ELR (cell line): ENCODE measurements around the gene DLL1.

ENCODE experiments used
- DNase-seq: peaks from one replicate; pipeline ENCODE4 v3.0.0-alpha.2; 2015; ENCODE audit warnings: low read depth

Gene DLL1

GRCh38 chr6:170250981-170251775 lies 39.7 kb downstream of the DLL1 start:
- DNase-seq: no peak

DNA sequence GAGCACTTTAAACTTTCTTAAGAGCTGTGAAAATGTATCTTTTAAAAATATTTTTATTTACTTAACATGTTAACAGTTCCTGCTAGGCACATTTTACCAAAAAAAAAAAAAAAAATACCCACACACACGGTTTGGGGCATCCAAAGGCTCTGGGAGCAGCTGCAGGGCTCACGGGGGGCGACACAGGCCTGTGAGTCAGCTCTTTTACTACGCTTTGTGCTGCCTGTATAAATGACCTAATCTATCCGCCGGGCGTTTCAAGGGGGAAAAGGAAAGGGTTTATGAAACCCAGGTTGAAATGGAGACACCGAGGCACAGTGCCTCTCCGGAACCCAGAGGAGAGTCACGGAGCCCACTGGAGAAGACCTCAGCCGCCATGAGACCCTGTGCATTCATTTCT lies 40.4 kb downstream of the DLL1 start:
- no peak for DNase-seq

GRCh38 chr6:170249817-170250216 lies 41.1 kb downstream of the DLL1 start:
- no peak for DNase-seq

- DNase-seq: no peak
Measured at GRCh38 chr6:170248861-170249600, 41.8 kb downstream of the DLL1 start.

DNA sequence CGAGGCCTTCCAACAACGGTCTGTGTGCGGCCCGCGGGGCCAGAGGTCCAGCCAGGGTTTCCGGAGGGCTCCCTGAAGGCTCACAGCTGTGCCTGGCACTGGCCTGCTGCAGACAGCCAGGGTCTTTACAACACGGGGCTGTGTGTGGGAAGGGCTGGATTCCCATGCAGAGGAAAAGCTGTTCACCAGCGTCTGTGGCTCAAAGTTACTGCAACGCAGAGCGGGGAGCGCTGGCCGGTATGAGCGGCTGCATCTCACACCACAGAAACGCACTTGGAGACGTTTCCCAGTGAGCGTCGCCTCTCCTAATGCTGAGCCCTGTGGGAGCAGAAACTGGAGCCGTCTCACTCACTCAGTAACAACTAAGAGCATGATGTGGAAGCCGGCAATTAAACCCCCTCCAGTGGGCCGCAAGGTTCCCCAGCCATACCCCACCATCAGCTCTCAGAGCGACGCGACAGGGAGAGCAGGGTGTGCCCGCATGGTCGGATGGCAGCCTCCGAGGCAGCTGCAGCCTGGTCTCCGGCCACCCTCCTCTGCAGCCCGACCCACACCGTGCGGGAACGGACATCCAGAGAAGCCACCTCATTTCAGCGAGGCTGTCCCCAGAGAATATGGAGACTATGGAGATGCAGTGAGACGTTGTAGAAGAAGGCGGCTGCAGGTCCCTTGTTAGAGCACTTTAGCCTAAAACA lies 42.6 kb downstream of the DLL1 start:
- no peak for DNase-seq

- no peak for DNase-seq
Measured at GRCh38 chr6:170247178-170247701, 43.6 kb downstream of the DLL1 start.

- no peak for DNase-seq
Measured at GRCh38 chr6:170245475-170245992, 45.3 kb downstream of the DLL1 start.

DNA sequence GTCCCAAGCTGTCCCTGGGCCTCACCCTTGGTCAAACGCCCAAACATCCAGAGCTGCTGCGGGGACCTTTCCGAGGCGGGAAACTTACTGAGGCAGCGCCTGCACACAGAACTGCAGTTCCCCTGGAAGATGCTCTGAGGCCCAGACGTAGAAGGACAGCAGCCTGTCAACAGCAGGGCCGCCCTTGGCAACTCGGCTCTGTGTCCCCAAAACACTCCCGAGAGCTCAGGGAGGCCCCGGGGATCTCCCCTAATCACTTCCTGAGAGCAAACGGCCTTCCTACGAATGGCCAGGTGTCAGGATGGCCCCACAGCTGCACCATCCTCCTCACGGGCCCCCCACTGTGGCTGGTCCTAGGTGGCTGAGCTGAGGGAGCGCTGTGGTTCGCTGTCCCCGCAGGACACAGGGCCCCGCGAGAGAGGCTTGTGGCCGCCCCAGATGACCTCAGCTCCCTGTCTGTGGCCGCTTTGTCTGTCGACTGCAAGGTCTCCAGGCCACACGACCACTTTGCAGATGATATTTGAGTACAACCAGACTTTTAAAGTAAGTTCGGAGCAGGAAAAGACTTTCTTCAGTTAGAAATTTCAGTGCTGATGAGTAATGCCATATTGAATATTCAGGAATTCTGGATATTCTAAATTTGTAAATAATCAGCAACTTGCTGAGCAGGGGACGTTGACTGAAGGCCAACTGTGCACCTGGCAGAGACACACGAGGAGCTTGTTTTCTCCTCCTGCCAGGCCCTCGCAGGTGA lies 46.0 kb downstream of the DLL1 start:
- DNase-seq: no peak

- DNase-seq: no peak
Measured at GRCh38 chr6:170243791-170244291, 47.0 kb downstream of the DLL1 start.

DNA sequence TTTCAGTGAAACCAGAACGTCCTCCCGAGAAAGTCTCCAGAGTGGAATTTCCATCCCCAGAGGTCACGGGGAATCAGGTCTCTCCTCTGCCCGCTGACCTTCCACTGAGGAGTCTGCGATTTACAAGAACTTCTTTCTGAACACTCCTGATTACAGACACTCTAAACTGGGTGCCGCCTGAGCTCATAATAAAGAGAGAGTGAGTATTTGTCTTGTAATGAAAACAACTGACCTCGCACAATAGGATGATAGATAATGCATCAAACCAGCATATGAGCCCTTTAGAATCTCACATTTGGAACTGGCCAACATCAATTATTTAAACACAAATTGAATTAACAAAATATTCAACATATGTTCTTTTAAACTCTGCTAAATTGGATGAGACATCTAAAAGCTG lies 47.5 kb downstream of the DLL1 start:
- DNase-seq: no peak

GRCh38 chr6:170238741-170239565 lies 51.9 kb downstream of the DLL1 start:
- DNase-seq: no peak

- no peak for DNase-seq
Measured at GRCh38 chr6:170237999-170238740, 52.7 kb downstream of the DLL1 start.

- no peak for DNase-seq
Measured at GRCh38 chr6:170236131-170236836, 54.6 kb downstream of the DLL1 start.

DNA sequence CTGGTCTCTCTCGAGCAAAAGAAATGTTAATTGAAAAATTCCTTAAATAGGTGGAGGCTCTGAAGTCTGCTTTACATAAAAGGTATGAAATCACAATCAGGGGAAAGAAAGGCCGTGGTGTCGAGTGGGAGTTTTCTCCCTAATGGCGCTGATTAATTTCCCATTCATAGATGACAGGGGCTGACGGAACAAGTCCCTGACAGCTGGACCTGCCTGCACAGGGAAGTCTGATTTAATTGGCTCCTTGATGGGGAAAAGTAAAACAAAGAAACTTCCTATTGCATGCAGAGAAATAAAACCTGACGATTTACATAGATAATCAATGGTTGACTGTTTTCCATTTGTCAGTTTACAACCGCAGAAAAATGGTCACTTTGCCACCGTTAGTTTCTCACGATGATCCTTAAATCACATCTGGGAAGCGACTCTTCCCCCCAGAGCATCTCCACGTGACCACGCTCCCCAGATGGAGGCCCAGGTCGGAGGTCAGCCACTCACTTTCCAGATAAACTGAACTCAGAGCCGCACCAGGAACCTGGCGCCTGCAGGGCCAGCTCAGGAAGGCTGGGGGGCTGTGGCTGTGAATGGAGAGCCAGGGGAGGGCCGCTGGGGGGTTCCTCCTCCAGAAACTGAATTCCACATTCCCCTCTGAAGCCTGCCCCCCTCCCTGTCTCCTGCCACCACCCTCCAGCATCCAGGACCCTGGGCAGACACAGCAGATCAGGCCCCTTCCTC lies 55.3 kb downstream of the DLL1 start:
- no peak for DNase-seq

DNA sequence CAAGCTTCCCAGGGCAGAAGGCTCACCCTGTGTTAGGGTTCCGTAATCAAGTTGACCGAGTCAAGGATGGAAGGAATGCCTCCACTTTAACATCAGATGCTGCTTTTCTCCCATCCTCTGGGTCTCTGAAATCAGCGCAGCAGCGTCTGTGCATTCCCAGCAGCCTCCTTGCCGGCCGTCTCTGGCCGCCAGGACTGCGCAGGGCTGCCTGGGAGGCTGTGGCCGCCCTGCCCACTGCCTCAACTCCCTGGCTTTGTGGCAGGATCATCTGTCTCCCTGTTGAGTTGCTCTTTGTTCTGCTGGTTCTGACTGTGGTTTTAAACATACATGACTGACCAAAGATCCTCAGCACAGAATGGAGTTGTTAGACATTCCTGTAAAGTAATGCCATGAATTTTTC lies 56.5 kb downstream of the DLL1 start:
- DNase-seq: no peak

DNA sequence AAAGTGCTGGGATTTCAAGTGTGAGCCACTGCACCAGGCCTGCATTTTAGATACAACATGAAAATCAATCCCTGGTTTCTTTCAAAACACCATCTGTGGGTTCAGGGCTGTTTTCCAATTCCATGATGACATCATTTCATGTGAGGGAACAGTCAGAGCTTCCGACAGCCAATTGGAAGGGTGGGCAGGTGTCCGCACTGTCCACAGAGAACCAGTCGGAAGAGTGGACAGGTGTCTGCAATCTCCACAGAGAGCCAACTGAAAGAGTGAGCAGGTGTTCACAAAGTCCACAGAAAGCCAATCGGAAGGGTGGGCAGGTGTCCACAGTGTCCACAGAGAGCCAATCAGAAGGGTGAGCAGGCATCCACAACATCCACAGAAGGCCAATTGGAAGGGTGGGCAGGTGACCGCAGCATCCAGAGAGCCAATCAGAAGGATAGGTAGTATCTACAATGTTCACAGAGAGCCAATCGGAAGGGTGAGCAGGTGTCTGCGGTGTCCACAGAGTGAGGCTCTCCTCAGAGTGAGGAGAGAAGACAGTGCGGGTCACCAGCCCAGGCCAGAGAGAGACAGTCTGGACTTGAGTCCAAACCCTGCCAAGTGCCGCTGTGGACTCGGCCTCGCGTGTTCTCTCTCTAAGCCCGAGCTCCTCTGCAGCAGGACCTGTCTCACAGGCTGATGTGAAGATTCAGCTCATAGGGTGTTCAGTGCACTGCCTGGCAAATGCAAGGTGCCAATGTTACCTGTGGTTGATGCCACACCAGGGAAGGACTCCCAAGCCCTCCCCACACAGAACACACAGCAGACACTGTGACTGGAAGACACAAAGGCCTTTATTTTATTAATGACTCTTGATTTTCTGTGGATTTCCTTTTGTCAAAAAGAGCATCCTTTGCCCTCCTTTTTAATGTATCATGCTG lies 57.3 kb downstream of the DLL1 start:
- no peak for DNase-seq
